Glomerular endothelial cell (primary cell): Measurements from ENCODE around the gene DVL1. TPM values are rescaled to one million over a fixed set of nuclear protein-coding genes. Genes with fewer than 3 reads are reported as not detected.

Experiments used
- DNase-seq: peaks from one replicate; pipeline ENCODE4 v3.0.0-alpha.2; 2011; ENCODE audit warnings: low read depth, low spot score; ENCODE audit errors: extremely low read depth
- total RNA-seq: library from RNA; depleted of rRNA; stranded (reverse); fragments of >200 nt; gene quantifications from 2 replicates; pipeline ENCODE4 v1.2.3, GENCODE V29; 2015

Gene DVL1
- total RNA-seq, 1 donor from 2014 or later, result 56.5 TPM

- DNase-seq, result no peak
Observed at GRCh38 chr1:1356796-1357401, 7.7 kb upstream of the DVL1 start.

GRCh38 chr1:1356166-1356795 is 7.1 kb upstream of the DVL1 start:
- no peak for DNase-seq

GRCh38 chr1:1355416-1355815 is 6.2 kb upstream of the DVL1 start:
- DNase-seq, result no peak

GRCh38 chr1:1354271-1355247 is 5.3 kb upstream of the DVL1 start:
- no peak for DNase-seq

GRCh38 chr1:1353389-1354151 is 4.4 kb upstream of the DVL1 start:
- no peak for DNase-seq

- no peak for DNase-seq
Observed at GRCh38 chr1:1352786-1353388, 3.7 kb upstream of the DVL1 start.

- no peak for DNase-seq
Observed at GRCh38 chr1:1351511-1352427, 2.6 kb upstream of the DVL1 start.

- DNase-seq, result no peak
Observed at GRCh38 chr1:1348420-1349255, 580 bp downstream of the DVL1 start.

GRCh38 chr1:1347663-1348419 is 1.4 kb downstream of the DVL1 start:
- DNase-seq, result no peak

GRCh38 chr1:1347026-1347595 is 2.1 kb downstream of the DVL1 start:
- DNase-seq, result no peak

GRCh38 chr1:1346501-1346890 is 2.7 kb downstream of the DVL1 start:
- DNase-seq, result no peak

- DNase-seq, result no peak
Observed at GRCh38 chr1:1345860-1346500, 3.2 kb downstream of the DVL1 start.

GRCh38 chr1:1345384-1345783 is 3.8 kb downstream of the DVL1 start:
- DNase-seq, result no peak

GRCh38 chr1:1344655-1345361 is 4.4 kb downstream of the DVL1 start:
- DNase-seq, result no peak

- DNase-seq, result no peak
Observed at GRCh38 chr1:1343811-1344421, 5.3 kb downstream of the DVL1 start.

GRCh38 chr1:1342584-1343115 is 6.6 kb downstream of the DVL1 start:
- no peak for DNase-seq
